ENCODE measurements around the gene ASZ1.

Gene ASZ1

DNA sequence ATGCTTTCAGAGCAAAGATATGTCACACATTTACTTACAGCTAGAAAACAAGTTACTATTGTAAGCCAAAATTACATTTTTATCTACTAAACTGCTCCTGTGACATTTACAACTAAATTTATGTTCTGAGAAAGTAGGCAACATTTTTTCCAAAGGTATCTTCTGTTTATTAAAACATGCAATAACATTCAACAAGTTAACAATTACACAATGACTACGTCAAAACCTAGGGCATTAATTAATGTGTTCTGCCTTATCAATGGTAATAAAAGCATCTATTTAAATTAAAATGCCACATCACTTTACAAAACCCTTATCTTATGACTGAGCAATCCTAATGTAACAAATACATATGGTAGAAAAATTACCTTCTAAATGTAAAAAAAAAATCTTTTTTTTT is 14.9 kb downstream of the ASZ1 start:
- no peak overlapping the region for H3K27ac ChIP-seq (ENCODE audit: extremely low read depth, low read depth, low read length)
- H3K36me3 ChIP-seq (ENCODE audit: control insufficient read depth in 2 of 2, insufficient read depth in 1 of 2, low read length in 2 of 2), result no peaks in the 10 kb centered on the region
- no peaks in the 10 kb centered on the region for H3K9me3 ChIP-seq (ENCODE audit: control insufficient read depth, insufficient read depth, low read depth, low read length)
- ChIA-PET POLR2A (interaction anchor here (0.8 kb wide), 1 partner anchor 630 kb away, joined by 3 read pairs; no protein-coding TSS in a partner anchor), CTCF (interaction anchor here (0.7 to 2.7 kb wide), 3 partner anchors 12 to 735 kb away, joined by 4 to 11 read pairs (median 4); no protein-coding TSS in a partner anchor)
- no peak overlapping the region for H3K4me3 ChIP-seq (ENCODE audit: low read depth, low read length)
- H3K4me1 ChIP-seq (ENCODE audit: control insufficient read depth, insufficient read depth, low read length), result no peaks in the 10 kb centered on the region
- TF ChIP-seq ZNF629 (tag by site-specific recombination; IDR thresholded peaks at IDR 0.05) (no peak), ZXDB (tag by site-specific recombination; IDR thresholded peaks at IDR 0.05) (peak; percentile 61), BCL11B (tag by site-specific recombination; IDR thresholded peaks at IDR 0.05; ENCODE audit: low read depth) (peak; percentile 76; the same call in 1 of the 2 replicates), ZNF433 (tag by site-specific recombination; IDR thresholded peaks at IDR 0.05; ENCODE audit: low read depth) (no peak), ZNF843 (tag by site-specific recombination; IDR thresholded peaks at IDR 0.05) (peak; percentile 75), ZNF266 (tag by site-specific recombination; IDR thresholded peaks at IDR 0.05; ENCODE audit: low read depth) (no peak), ZNF48 (tag by site-specific recombination; IDR thresholded peaks at IDR 0.05) (no peak), SCRT2 (tag by site-specific recombination; IDR thresholded peaks at IDR 0.05) (peak; percentile 93), ZNF596 (tag by site-specific recombination; IDR thresholded peaks at IDR 0.05) (no peak), ZNF473 (tag by site-specific recombination; IDR thresholded peaks at IDR 0.05) (no peak), ZNF24 (tag by site-specific recombination; IDR thresholded peaks at IDR 0.05) (no peak), ZNF37A (tag by site-specific recombination; IDR thresholded peaks at IDR 0.05) (no peak), FEZF1 (tag by site-specific recombination; IDR thresholded peaks at IDR 0.05) (peak; percentile 78), ZNF366 (tag by site-specific recombination; conservative IDR thresholded peaks at IDR 0.05) (peak; percentile 67), ZSCAN23 (tag by site-specific recombination; IDR thresholded peaks at IDR 0.05) (no peak), IKZF3 (tag by site-specific recombination; IDR thresholded peaks at IDR 0.05) (peak; percentile 86), ZNF560 (tag by site-specific recombination; IDR thresholded peaks at IDR 0.05; ENCODE audit: borderline replicate concordance) (no peak), GLIS2 (tag by site-specific recombination; IDR thresholded peaks at IDR 0.05) (no peak), SCRT1 (tag by site-specific recombination; IDR thresholded peaks at IDR 0.05; ENCODE audit: borderline replicate concordance) (peak; percentile 97), ZNF785 (tag by site-specific recombination; IDR thresholded peaks at IDR 0.05) (no peak)
- TF ChIP-seq, protein P1, sequence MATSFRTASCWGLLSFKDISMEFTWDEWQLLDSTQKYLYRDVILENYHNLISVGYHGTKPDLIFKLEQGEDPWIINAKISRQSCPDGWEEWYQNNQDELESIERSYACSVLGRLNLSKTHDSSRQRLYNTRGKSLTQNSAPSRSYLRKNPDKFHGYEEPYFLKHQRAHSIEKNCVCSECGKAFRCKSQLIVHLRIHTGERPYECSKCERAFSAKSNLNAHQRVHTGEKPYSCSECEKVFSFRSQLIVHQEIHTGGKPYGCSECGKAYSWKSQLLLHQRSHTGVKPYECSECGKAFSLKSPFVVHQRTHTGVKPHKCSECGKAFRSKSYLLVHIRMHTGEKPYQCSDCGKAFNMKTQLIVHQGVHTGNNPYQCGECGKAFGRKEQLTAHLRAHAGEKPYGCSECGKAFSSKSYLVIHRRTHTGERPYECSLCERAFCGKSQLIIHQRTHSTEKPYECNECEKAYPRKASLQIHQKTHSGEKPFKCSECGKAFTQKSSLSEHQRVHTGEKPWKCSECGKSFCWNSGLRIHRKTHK (tag by site-specific recombination; IDR thresholded peaks at IDR 0.05), result no peak
- TF ChIP-seq, protein P2, sequence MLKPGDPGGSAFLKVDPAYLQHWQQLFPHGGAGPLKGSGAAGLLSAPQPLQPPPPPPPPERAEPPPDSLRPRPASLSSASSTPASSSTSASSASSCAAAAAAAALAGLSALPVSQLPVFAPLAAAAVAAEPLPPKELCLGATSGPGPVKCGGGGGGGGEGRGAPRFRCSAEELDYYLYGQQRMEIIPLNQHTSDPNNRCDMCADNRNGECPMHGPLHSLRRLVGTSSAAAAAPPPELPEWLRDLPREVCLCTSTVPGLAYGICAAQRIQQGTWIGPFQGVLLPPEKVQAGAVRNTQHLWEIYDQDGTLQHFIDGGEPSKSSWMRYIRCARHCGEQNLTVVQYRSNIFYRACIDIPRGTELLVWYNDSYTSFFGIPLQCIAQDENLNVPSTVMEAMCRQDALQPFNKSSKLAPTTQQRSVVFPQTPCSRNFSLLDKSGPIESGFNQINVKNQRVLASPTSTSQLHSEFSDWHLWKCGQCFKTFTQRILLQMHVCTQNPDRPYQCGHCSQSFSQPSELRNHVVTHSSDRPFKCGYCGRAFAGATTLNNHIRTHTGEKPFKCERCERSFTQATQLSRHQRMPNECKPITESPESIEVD (tag by site-specific recombination; IDR thresholded peaks at IDR 0.05), result peak; percentile 48

DNA sequence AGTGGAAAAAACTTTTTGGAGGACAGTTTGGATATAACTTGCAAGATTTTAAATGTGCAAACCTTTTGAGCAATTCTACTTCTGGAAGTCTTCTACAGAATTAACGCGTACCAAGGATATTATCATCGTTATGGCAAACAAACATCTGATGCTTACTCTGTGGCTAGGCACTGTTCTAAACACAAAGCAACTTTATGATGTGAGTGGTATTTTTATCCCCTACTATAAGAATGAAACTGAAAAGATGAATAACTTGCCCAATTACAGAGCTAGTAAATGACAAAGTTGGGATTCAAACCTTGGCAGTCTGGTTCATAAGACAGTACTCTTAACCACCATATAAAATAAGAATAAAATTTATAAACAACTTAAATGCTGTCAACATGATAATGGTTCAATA is 15.8 kb downstream of the ASZ1 start:
- Histone ChIP-seq H3K4me1 (ENCODE audit: control insufficient read depth, insufficient read depth, low read length) (no peaks in the 10 kb centered on the region), H3K36me3 (ENCODE audit: control insufficient read depth in 2 of 2, insufficient read depth in 1 of 2, low read length in 2 of 2) (no peaks in the 10 kb centered on the region), H3K4me3 (ENCODE audit: low read depth, low read length) (no peak overlapping the region), H3K27ac (ENCODE audit: extremely low read depth, low read depth, low read length) (no peak overlapping the region), H3K9me3 (ENCODE audit: control insufficient read depth, insufficient read depth, low read depth, low read length) (no peaks in the 10 kb centered on the region)
- ChIA-PET POLR2A (interaction anchor here (0.8 kb wide), 1 partner anchor 630 kb away, joined by 3 read pairs; no protein-coding TSS in a partner anchor), CTCF (interaction anchor here (2.7 kb wide), 1 partner anchor 11 kb away, joined by 11 read pairs; no protein-coding TSS in a partner anchor)
- TF ChIP-seq, protein P3, sequence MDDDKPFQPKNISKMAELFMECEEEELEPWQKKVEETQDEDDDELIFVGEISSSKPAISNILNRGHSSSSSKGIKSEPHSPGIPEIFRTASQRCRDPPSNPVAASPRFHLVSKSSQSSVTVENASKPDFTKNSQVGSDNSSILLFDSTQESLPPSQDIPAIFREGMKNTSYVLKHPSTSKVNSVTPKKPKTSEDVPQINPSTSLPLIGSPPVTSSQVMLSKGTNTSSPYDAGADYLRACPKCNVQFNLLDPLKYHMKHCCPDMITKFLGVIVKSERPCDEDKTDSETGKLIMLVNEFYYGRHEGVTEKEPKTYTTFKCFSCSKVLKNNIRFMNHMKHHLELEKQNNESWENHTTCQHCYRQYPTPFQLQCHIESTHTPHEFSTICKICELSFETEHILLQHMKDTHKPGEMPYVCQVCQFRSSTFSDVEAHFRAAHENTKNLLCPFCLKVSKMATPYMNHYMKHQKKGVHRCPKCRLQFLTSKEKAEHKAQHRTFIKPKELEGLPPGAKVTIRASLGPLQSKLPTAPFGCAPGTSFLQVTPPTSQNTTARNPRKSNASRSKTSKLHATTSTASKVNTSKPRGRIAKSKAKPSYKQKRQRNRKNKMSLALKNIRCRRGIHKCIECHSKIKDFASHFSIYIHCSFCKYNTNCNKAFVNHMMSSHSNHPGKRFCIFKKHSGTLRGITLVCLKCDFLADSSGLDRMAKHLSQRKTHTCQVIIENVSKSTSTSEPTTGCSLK (tag by site-specific recombination; IDR thresholded peaks at IDR 0.05), result no peak
- TF ChIP-seq, protein P4, sequence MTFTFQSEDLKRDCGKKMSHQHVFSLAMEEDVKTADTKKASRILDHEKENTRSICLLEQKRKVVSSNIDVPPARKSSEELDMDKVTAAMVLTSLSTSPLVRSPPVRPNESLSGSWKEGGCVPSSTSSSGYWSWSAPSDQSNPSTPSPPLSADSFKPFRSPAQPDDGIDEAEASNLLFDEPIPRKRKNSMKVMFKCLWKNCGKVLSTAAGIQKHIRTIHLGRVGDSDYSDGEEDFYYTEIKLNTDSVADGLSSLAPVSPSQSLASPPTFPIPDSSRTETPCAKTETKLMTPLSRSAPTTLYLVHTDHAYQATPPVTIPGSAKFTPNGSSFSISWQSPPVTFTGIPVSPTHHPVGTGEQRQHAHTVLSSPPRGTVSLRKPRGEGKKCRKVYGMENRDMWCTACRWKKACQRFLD (tag by site-specific recombination; IDR thresholded peaks at IDR 0.05), result no peak
- no peak for TF ChIP-seq RBAK (tag by site-specific recombination; IDR thresholded peaks at IDR 0.05)
- TF ChIP-seq ZNF266 (tag by site-specific recombination; IDR thresholded peaks at IDR 0.05; ENCODE audit: low read depth), result no peak
- TF ChIP-seq ZNF202 (tag by site-specific recombination; IDR thresholded peaks at IDR 0.05; ENCODE audit: borderline replicate concordance), result no peak
- TF ChIP-seq ZNF112 (tag by site-specific recombination; IDR thresholded peaks at IDR 0.05), result no peak
- TF ChIP-seq, protein P5, sequence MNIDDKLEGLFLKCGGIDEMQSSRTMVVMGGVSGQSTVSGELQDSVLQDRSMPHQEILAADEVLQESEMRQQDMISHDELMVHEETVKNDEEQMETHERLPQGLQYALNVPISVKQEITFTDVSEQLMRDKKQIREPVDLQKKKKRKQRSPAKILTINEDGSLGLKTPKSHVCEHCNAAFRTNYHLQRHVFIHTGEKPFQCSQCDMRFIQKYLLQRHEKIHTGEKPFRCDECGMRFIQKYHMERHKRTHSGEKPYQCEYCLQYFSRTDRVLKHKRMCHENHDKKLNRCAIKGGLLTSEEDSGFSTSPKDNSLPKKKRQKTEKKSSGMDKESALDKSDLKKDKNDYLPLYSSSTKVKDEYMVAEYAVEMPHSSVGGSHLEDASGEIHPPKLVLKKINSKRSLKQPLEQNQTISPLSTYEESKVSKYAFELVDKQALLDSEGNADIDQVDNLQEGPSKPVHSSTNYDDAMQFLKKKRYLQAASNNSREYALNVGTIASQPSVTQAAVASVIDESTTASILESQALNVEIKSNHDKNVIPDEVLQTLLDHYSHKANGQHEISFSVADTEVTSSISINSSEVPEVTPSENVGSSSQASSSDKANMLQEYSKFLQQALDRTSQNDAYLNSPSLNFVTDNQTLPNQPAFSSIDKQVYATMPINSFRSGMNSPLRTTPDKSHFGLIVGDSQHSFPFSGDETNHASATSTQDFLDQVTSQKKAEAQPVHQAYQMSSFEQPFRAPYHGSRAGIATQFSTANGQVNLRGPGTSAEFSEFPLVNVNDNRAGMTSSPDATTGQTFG (tag by site-specific recombination; IDR thresholded peaks at IDR 0.05; ENCODE audit: borderline replicate concordance), result no peak
- no peak for TF ChIP-seq SCRT1 (tag by site-specific recombination; IDR thresholded peaks at IDR 0.05; ENCODE audit: borderline replicate concordance)
